Transverse colon (tissue), 4 donors: Measurements from ENCODE around the gene LMX1A.

ENCODE experiments used
- CTCF ChIP-seq, 5 experiments: fragments of 200-600 bp in 3 of 5; fragments of 450-650 bp in 2 of 5; sonication (generic) in 3 of 5; IDR thresholded peaks; 1 replicate in 2 of 5; 2 replicates in 3 of 5; pipeline ENCODE4 v1.5.1; 2016 to 2017; ENCODE audit warnings: antibody characterized with exemption in 5 of 5, inconsistent platforms in 3 of 5, mild to moderate bottlenecking in 2 of 5, moderate library complexity in 1 of 5
- EP300 ChIP-seq: sonication (generic); formaldehyde crosslinking; IDR thresholded peaks from one replicate; pipeline ENCODE4 v1.6.1; 2017; ENCODE audit warnings: antibody characterized with exemption, low read depth
- POLR2A ChIP-seq: fragments of 450-650 bp; IDR thresholded peaks from one replicate; pipeline ENCODE4 v1.6.1; 2016; ENCODE audit warnings: antibody characterized with exemption, mild to moderate bottlenecking, moderate library complexity
- POLR2AphosphoS5 ChIP-seq, 3 donors: sonication (generic); formaldehyde crosslinking; IDR thresholded peaks; one replicate each; pipeline ENCODE4 v1.6.1; 2016; ENCODE audit warnings: antibody characterized with exemption in 3 of 3

- TF ChIP-seq CTCF (IDR thresholded peaks at IDR 0.05) = no peak
- TF ChIP-seq POLR2AphosphoS5 (IDR thresholded peaks at IDR 0.05) = no peak
- no peak for TF ChIP-seq POLR2A
- no peak for TF ChIP-seq EP300
Measured at GRCh38 chr1:165212229-165212628, 144.3 kb downstream of the LMX1A start.
